SH-SY5Y (cell line): ENCODE data around the gene TAF4.

Source experiments
- GATA2 ChIP-seq: IDR thresholded peaks from 2 replicates; pipeline ENCODE4 v1.6.1; 2011; ENCODE audit warnings: mild to moderate bottlenecking, low read depth, low read length
- GATA3 ChIP-seq: IDR thresholded peaks from 2 replicates; pipeline ENCODE4 v1.6.1; 2011; ENCODE audit warnings: low read depth, mild to moderate bottlenecking, low read length, moderate library complexity

GRCh38 chr20:62014488-62014775 is 51.2 kb downstream of the TAF4 start:
- TF ChIP-seq GATA3: no peak
- TF ChIP-seq GATA2: no peak
